ENCODE data around the gene PNPLA7.
"Not testable (repeated sequence)": the region's sequence is repeated elsewhere in the genome, so short reads cannot be mapped to it uniquely, and the experiment has no call there.

- TF ChIP-seq, protein P1, sequence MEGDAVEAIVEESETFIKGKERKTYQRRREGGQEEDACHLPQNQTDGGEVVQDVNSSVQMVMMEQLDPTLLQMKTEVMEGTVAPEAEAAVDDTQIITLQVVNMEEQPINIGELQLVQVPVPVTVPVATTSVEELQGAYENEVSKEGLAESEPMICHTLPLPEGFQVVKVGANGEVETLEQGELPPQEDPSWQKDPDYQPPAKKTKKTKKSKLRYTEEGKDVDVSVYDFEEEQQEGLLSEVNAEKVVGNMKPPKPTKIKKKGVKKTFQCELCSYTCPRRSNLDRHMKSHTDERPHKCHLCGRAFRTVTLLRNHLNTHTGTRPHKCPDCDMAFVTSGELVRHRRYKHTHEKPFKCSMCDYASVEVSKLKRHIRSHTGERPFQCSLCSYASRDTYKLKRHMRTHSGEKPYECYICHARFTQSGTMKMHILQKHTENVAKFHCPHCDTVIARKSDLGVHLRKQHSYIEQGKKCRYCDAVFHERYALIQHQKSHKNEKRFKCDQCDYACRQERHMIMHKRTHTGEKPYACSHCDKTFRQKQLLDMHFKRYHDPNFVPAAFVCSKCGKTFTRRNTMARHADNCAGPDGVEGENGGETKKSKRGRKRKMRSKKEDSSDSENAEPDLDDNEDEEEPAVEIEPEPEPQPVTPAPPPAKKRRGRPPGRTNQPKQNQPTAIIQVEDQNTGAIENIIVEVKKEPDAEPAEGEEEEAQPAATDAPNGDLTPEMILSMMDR (IDR thresholded peaks at IDR 0.05), result not testable (repeated sequence)
- not testable (repeated sequence) for TF ChIP-seq EP300 (IDR thresholded peaks at IDR 0.05)
These were observed 83.7 kb downstream of the PNPLA7 start for GRCh38 chr9:137466389-137467085.
